ENCODE measurements around the gene ZMYND8.

DNA sequence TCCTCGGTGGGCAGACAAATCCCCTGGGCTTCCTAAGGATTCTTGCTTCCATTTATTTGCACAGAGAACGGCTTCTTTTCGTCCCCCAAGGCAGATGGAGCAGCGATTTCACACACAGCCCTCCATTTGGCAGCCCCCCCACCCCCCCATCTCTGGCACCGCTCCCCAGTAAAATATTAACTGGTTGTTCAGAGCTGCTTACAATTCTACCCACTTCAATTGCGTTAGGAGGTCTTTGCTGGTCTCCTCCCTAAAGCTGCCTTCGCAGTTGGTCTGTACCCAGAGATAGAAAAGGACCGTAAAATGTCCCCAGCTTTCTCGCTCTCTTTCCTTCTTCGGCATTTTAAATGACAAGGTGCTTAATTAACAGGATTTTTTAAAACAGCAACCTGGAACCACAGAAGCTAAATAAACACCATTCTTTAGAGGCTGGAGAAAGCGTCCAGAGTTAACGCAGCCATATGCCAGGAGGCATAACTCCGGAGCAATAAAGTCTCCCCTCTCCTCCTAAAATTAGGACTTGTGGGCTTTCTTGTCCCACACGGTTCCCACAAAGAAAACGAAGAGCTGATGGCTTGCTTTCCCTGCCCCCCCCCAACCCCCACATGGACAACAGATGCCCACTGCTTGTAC, 1.7 kb upstream of the ZMYND8 start:
- TF ChIP-seq, protein P1, sequence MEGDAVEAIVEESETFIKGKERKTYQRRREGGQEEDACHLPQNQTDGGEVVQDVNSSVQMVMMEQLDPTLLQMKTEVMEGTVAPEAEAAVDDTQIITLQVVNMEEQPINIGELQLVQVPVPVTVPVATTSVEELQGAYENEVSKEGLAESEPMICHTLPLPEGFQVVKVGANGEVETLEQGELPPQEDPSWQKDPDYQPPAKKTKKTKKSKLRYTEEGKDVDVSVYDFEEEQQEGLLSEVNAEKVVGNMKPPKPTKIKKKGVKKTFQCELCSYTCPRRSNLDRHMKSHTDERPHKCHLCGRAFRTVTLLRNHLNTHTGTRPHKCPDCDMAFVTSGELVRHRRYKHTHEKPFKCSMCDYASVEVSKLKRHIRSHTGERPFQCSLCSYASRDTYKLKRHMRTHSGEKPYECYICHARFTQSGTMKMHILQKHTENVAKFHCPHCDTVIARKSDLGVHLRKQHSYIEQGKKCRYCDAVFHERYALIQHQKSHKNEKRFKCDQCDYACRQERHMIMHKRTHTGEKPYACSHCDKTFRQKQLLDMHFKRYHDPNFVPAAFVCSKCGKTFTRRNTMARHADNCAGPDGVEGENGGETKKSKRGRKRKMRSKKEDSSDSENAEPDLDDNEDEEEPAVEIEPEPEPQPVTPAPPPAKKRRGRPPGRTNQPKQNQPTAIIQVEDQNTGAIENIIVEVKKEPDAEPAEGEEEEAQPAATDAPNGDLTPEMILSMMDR (conservative IDR thresholded peaks at IDR 0.05 in 1 of 2, IDR thresholded peaks at IDR 0.05 in 1 of 2; ENCODE audit: extremely low read depth in 1 of 2, insufficient read depth in 1 of 2, low read depth in 1 of 2, low read length in 2 of 2) = no peak
- TF ChIP-seq EZH2 (IDR thresholded peaks at IDR 0.05; ENCODE audit: borderline replicate concordance, low read length) = no peak
